ENCODE data around the gene SNX20. TPM values are rescaled to one million over a fixed set of nuclear protein-coding genes. Genes with fewer than 3 reads are reported as not detected.

The SNX20 gene
- total RNA-seq, 3 donors from 2014 or later: 1.4 to 2.9 (median 1.7) TPM

GRCh38 chr16:50702725-50703124 is 21.6 kb upstream of the SNX20 start:
- peaks cover 14% of the 10 kb centered on the region for H3K9me3 ChIP-seq
- no peak for TF ChIP-seq CTCF (IDR thresholded peaks at IDR 0.05)

GRCh38 chr16:50699326-50700159 is 18.4 kb upstream of the SNX20 start:
- ATAC-seq (no peak), DNase-seq (peak in 1 of 3 donors; percentile 62)
- Histone ChIP-seq H3K4me3 (no peak overlapping the region), H3K36me3 (ENCODE audit: low read depth) (no peaks in the 10 kb centered on the region), H3K9me3 (peaks cover 10% of the 10 kb centered on the region), H3K4me1 (ENCODE audit: low read depth) (peaks cover 16% of the 10 kb centered on the region)
- no peak for TF ChIP-seq CTCF (IDR thresholded peaks at IDR 0.05)
- intact Hi-C loops (cut with DNase I, micrococcal nuclease): no loop called here

More at GRCh38 chr16:50702725-50703124, 21.6 kb upstream of the SNX20 start:
- DNase-seq (no peak), ATAC-seq (no peak)
- Histone ChIP-seq H3K4me3 (no peak overlapping the region), H3K4me1 (ENCODE audit: low read depth) (no peaks in the 10 kb centered on the region), H3K36me3 (ENCODE audit: low read depth) (no peaks in the 10 kb centered on the region)
- intact Hi-C loops (cut with DNase I, micrococcal nuclease): no loop called here

- Histone ChIP-seq H3K9me3 (no peaks in the 10 kb centered on the region), H3K4me3 (no peak overlapping the region), H3K4me1 (ENCODE audit: low read depth) (peaks cover 20% of the 10 kb centered on the region), H3K36me3 (ENCODE audit: low read depth) (no peaks in the 10 kb centered on the region)
- TF ChIP-seq CTCF (IDR thresholded peaks at IDR 0.05): no peak
- DNase-seq (peak; percentile 53 to 60 (median 59)), ATAC-seq (peak; percentile 52)
- intact Hi-C loops (cut with DNase I, micrococcal nuclease): no loop called here
These were observed 17.0 kb upstream of the SNX20 start for GRCh38 chr16:50697881-50698767.

GRCh38 chr16:50697421-50697715 is 16.3 kb upstream of the SNX20 start:
- Histone ChIP-seq H3K4me3 (no peak overlapping the region), H3K9me3 (no peaks in the 10 kb centered on the region), H3K4me1 (ENCODE audit: low read depth) (peaks cover 20% of the 10 kb centered on the region), H3K36me3 (ENCODE audit: low read depth) (no peaks in the 10 kb centered on the region)
- ATAC-seq (no peak), DNase-seq (no peak)
- intact Hi-C loops (cut with DNase I, micrococcal nuclease): no loop called here
- no peak for TF ChIP-seq CTCF (IDR thresholded peaks at IDR 0.05)

- intact Hi-C loops (cut with DNase I, micrococcal nuclease): no loop called here
- Histone ChIP-seq H3K4me3 (no peak overlapping the region), H3K36me3 (ENCODE audit: low read depth) (no peaks in the 10 kb centered on the region)
These were observed 15.7 kb upstream of the SNX20 start for GRCh38 chr16:50696575-50697420.

More at GRCh38 chr16:50696575-50697420, 15.7 kb upstream of the SNX20 start:
- H3K9me3 ChIP-seq: no peaks in the 10 kb centered on the region
- peak; percentile 87 to 96 (median 95) for DNase-seq
- TF ChIP-seq CTCF (IDR thresholded peaks at IDR 0.05): no peak
- peak; percentile 94 for ATAC-seq
- H3K4me1 ChIP-seq (ENCODE audit: low read depth): peaks cover 20% of the 10 kb centered on the region

Measured in mucosa of descending colon (tissue), 3 donors.